Neural progenitor cell (in vitro differentiated cells): ENCODE measurements around the gene SPDYE1. TPM values are rescaled to one million over a fixed set of nuclear protein-coding genes. Genes with fewer than 3 reads are reported as not detected.
"Not testable (repeated sequence)": the region's sequence is repeated elsewhere in the genome, so short reads cannot be mapped to it uniquely, and the experiment has no call there.

ENCODE experiments used
- DNase-seq: peaks from one replicate; pipeline ENCODE4 v3.0.0-alpha.2; 2016; ENCODE audit warnings: low spot score
- H2AFZ ChIP-seq: fragments of 200-600 bp; sonication (generic); replicated peaks from 2 replicates; pipeline ENCODE4 v1.6.1; 2016; ENCODE audit warnings: antibody characterized with exemption
- H3F3A ChIP-seq: fragments of 200-600 bp; sonication (generic); 2 replicates; pipeline ENCODE4 v1.6.1; 2016; ENCODE audit warnings: antibody characterized with exemption, low read depth
- H3K27ac ChIP-seq: fragments of 200-600 bp; sonication (generic); 2 replicates; pipeline ENCODE4 v1.5.1; 2016; ENCODE audit warnings: mild to moderate bottlenecking
- H3K27me3 ChIP-seq: fragments of 200-600 bp; sonication (generic); 2 replicates; pipeline ENCODE4 v1.6.1; 2016; ENCODE audit warnings: mild to moderate bottlenecking, moderate library complexity
- H3K36me3 ChIP-seq: fragments of 200-600 bp; sonication (generic); 2 replicates; pipeline ENCODE4 v1.5.1; 2016
- H3K4me1 ChIP-seq: fragments of 200-600 bp; sonication (generic); 2 replicates; pipeline ENCODE4 v1.6.1; 2016; ENCODE audit warnings: mixed run types
- H3K4me2 ChIP-seq: fragments of 200-600 bp; sonication (generic); 2 replicates; pipeline ENCODE4 v1.6.1; 2016
- H3K4me3 ChIP-seq: fragments of 200-600 bp; sonication (generic); 2 replicates; pipeline ENCODE4 v1.5.1; 2016
- H3K79me2 ChIP-seq: fragments of 200-600 bp; sonication (generic); 2 replicates; pipeline ENCODE4 v1.6.1; 2016; ENCODE audit warnings: low read depth
- H3K9ac ChIP-seq: fragments of 200-600 bp; sonication (generic); 2 replicates; pipeline ENCODE4 v1.6.1; 2016
- H3K9me3 ChIP-seq: fragments of 200-600 bp; sonication (generic); 2 replicates; pipeline ENCODE4 v1.5.1; 2016; ENCODE audit warnings: low read depth
- H4K20me1 ChIP-seq: fragments of 200-600 bp; sonication (generic); 2 replicates; pipeline ENCODE4 v1.6.1; 2016; ENCODE audit warnings: low read depth
- H3K27ac Mint-ChIP-seq: 3 replicates; pipeline ENCODE4 v1.8.0; 2021; ENCODE audit warnings: mixed read lengths
- H3K27me3 Mint-ChIP-seq: 2 replicates; pipeline ENCODE4 v1.8.0; 2022; ENCODE audit warnings: low read depth, mild to moderate bottlenecking, inconsistent platforms, moderate library complexity, mixed read lengths; ENCODE audit not compliant: insufficient read depth
- H3K36me3 Mint-ChIP-seq: 3 replicates; pipeline ENCODE4 v1.8.0; 2021; ENCODE audit warnings: mixed read lengths
- H3K4me1 Mint-ChIP-seq: 3 replicates; pipeline ENCODE4 v1.8.0; 2021; ENCODE audit warnings: mixed read lengths
- H3K4me3 Mint-ChIP-seq: 3 replicates; pipeline ENCODE4 v1.8.0; 2021; ENCODE audit warnings: mild to moderate bottlenecking, moderate library complexity, mixed read lengths
- H3K9me3 Mint-ChIP-seq: 3 replicates; pipeline ENCODE4 v1.8.0; 2020; ENCODE audit warnings: mixed read lengths
- EZH2 ChIP-seq: fragments of 200-600 bp; sonication (generic); IDR thresholded peaks from 2 replicates; pipeline ENCODE4 v1.6.1; 2017; ENCODE audit warnings: antibody characterized with exemption, mild to moderate bottlenecking, moderate library complexity
- EZH2phosphoT487 ChIP-seq: fragments of 200-600 bp; sonication (generic); IDR thresholded peaks from 2 replicates; pipeline ENCODE4 v1.6.1; 2017; ENCODE audit warnings: antibody characterized with exemption
- total RNA-seq: library from RNA; depleted of rRNA; stranded (reverse); fragments of >200 nt; gene quantifications from 2 replicates; pipeline ENCODE4 v1.2.3, GENCODE V29; 2015; ENCODE audit warnings: low replicate concordance
- TF ChIP-seq, protein P1 (sequence below): fragments of 200-600 bp; sonication (generic); IDR thresholded peaks from 2 replicates; pipeline ENCODE4 v1.5.1; 2017; ENCODE audit warnings: antibody characterized with exemption, mild to moderate bottlenecking

SPDYE1 gene
- total RNA-seq, 1 donor from 2014 or later, result not detected

DNA sequence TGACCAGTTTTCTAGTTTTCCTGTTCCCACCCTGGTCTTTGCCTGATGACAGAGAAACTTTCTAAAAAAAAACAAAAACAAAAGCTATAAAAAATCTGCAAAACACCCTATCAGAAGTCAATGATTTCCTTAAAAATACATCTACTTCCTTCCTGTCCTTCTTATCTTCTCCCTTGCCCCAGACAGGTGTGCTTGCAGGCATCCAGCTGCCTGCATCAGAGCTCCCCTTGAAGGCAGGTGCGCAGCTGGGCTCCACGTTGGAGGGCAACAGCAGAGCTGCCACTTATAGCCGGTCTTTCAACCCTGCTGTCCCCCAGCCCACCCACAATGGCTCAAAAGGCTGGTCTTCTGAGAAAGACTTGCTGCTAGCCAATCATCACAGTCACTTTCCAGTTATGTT lies 41.7 kb upstream of the SPDYE1 start:
- no peaks in the 10 kb centered on the region for H3K9me3 Mint-ChIP-seq
- TF ChIP-seq, protein P1, sequence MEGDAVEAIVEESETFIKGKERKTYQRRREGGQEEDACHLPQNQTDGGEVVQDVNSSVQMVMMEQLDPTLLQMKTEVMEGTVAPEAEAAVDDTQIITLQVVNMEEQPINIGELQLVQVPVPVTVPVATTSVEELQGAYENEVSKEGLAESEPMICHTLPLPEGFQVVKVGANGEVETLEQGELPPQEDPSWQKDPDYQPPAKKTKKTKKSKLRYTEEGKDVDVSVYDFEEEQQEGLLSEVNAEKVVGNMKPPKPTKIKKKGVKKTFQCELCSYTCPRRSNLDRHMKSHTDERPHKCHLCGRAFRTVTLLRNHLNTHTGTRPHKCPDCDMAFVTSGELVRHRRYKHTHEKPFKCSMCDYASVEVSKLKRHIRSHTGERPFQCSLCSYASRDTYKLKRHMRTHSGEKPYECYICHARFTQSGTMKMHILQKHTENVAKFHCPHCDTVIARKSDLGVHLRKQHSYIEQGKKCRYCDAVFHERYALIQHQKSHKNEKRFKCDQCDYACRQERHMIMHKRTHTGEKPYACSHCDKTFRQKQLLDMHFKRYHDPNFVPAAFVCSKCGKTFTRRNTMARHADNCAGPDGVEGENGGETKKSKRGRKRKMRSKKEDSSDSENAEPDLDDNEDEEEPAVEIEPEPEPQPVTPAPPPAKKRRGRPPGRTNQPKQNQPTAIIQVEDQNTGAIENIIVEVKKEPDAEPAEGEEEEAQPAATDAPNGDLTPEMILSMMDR, result no peak
- no peak for TF ChIP-seq EZH2phosphoT487
- no peak for TF ChIP-seq EZH2

DNA sequence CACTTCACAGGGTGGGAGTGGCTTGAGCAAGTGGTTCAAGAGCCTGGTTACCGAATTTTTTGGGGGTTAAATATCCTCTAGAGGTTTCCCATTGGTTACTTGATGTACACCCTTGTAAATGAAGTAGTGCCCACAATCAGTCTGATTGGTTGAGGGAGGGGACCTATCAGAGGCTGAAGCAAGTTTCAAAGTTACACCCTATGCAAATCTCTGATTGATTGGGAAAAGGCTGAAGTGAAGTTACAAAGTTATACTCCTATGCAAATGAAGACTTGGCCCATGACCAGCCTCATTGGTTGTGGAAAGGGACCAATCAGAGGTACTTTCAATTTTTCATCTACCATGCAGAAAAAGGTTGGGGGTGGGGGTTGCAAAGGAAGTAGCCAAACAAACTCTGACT lies 36.8 kb upstream of the SPDYE1 start:
- no peaks in the 10 kb centered on the region for H3K9me3 ChIP-seq
- TF ChIP-seq EZH2 (no peak), EZH2phosphoT487 (no peak)
- TF ChIP-seq, protein P1, result no peak
- H2AFZ ChIP-seq, result no peak overlapping the region
- no peak overlapping the region for H3K9ac ChIP-seq
- Mint-ChIP-seq H3K27ac (no peak overlapping the region), H3K27me3 (no peaks in the 10 kb centered on the region), H3K4me3 (no peak overlapping the region), H3K36me3 (peaks cover 14% of the 10 kb centered on the region), H3K4me1 (no peaks in the 10 kb centered on the region), H3K9me3 (no peaks in the 10 kb centered on the region)
- H3K4me3 ChIP-seq, result no peak overlapping the region
- no peaks in the 10 kb centered on the region for H3K79me2 ChIP-seq
- no peaks in the 10 kb centered on the region for H3K27me3 ChIP-seq
- H3K36me3 ChIP-seq, result no peaks in the 10 kb centered on the region
- DNase-seq, result no peak
- H3K4me1 ChIP-seq, result no peaks in the 10 kb centered on the region
- no peaks in the 10 kb centered on the region for H3F3A ChIP-seq
- H3K27ac ChIP-seq, result no peak overlapping the region
- H3K4me2 ChIP-seq, result no peak overlapping the region
- H4K20me1 ChIP-seq, result no peaks in the 10 kb centered on the region

More for the DNA sequence above, 41.7 kb upstream of the SPDYE1 start:
- Histone ChIP-seq H3K4me1 (no peaks in the 10 kb centered on the region), H3K79me2 (no peaks in the 10 kb centered on the region), H3K36me3 (no peaks in the 10 kb centered on the region), H3K27ac (no peak overlapping the region), H3K9me3 (no peaks in the 10 kb centered on the region), H3K9ac (no peak overlapping the region), H3F3A (no peaks in the 10 kb centered on the region), H4K20me1 (no peaks in the 10 kb centered on the region), H3K4me2 (no peak overlapping the region), H2AFZ (no peak overlapping the region), H3K4me3 (no peak overlapping the region), H3K27me3 (no peaks in the 10 kb centered on the region)
- Mint-ChIP-seq H3K27ac (no peak overlapping the region), H3K27me3 (peaks cover 4% of the 10 kb centered on the region), H3K4me3 (no peak overlapping the region), H3K36me3 (peaks cover 19% of the 10 kb centered on the region), H3K4me1 (no peaks in the 10 kb centered on the region)
- no peak for DNase-seq

DNA sequence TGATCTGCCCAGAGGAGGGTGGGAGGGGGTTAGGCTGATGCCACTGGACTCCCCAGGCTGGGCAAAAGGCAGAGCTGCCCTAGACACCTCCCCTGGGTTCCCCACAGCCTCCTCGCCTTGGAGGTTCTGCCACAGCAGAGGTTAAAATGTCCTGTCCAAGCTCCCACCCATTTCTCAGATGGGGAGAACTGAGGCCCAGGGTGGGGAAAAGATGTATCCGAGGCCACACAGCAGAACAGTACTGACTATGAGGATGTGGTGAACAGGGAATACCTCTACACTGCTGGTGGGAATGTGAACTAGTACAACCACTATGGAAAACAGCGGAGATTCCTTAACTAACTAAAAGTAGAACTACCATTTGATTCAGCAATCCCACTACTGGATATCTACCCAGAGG lies 31.3 kb upstream of the SPDYE1 start:
- not testable (repeated sequence) for H3K9me3 ChIP-seq, H3K4me1 Mint-ChIP-seq, H3K4me1 ChIP-seq, H3K27me3 ChIP-seq, H3K27ac ChIP-seq, H3K27ac Mint-ChIP-seq, H3K9me3 Mint-ChIP-seq, H3K36me3 Mint-ChIP-seq, DNase-seq, H3K4me3 ChIP-seq, H4K20me1 ChIP-seq, H3K36me3 ChIP-seq, H2AFZ ChIP-seq, H3K4me3 Mint-ChIP-seq, H3F3A ChIP-seq, H3K9ac ChIP-seq, H3K79me2 ChIP-seq, H3K27me3 Mint-ChIP-seq, H3K4me2 ChIP-seq

DNA sequence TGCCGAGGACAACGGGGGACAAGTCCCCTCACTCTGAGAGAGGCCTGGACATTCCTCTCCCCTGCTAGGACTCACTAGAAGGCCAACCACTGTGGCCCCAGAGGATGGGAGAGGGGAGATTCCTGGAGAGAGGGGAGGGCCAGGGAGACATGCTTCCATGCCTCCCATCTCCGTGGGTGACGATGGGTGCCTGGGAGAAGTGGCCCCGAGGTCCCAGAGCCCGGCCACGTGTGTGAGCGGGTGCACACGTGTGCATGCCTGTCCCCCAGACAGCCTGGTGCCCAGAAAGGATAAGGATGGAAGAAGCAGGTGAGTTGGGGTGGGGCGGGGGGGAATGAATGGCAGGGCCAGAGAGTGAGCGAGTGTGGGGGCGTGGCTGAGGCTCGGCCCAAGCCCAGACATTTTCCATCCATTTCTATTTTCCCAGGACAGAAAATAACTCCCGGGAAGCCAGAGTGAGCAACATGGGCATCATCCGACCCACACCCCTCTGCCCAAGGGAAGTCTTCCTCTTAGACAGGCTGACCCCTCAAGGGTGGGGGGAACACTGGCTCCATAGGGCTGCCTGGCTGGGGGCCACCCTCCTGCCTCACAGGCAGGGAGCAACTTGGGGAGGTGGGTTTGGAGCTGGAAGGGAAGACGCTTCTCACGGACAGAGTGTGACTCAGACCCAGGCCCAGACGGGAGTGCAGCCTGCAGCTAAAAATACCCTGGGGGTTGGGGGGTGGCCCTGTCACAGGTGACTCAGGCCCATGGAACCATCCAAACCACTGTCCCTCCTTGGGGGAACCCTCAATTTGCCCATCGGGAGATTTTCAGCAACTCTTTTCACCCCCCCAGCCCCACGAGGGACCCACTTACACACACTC lies 29.3 kb upstream of the SPDYE1 start:
- H3F3A ChIP-seq, H3K27me3 Mint-ChIP-seq, H3K4me2 ChIP-seq, H2AFZ ChIP-seq, H3K27me3 ChIP-seq, H3K4me1 Mint-ChIP-seq, H4K20me1 ChIP-seq, DNase-seq, H3K9me3 Mint-ChIP-seq, H3K4me3 ChIP-seq, H3K79me2 ChIP-seq, H3K4me1 ChIP-seq, H3K9ac ChIP-seq, H3K36me3 ChIP-seq, H3K9me3 ChIP-seq, H3K36me3 Mint-ChIP-seq, H3K4me3 Mint-ChIP-seq, H3K27ac ChIP-seq, H3K27ac Mint-ChIP-seq: not testable (repeated sequence)

DNA sequence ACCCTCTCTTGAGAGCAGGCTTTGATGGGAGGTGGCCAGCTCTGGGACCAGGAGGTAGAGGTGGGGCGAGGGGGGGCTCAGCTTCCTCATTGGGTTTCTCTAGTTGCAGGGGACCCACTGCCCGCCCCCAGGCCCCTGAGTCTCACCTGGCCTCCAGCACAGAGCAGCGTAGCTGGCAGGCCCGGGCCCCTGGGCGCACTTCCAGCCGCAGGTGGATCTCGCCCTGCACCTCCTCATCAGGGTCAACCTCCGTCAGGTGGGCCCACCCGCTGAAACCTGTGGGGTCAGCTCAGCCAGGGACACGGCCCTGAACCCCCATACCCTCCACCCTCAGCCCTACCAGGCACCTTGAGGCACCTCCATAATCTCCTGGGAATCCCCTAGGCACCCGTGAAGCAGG lies 28.1 kb upstream of the SPDYE1 start:
- H3K4me1 Mint-ChIP-seq, H3K9me3 Mint-ChIP-seq: not testable (repeated sequence)

DNA sequence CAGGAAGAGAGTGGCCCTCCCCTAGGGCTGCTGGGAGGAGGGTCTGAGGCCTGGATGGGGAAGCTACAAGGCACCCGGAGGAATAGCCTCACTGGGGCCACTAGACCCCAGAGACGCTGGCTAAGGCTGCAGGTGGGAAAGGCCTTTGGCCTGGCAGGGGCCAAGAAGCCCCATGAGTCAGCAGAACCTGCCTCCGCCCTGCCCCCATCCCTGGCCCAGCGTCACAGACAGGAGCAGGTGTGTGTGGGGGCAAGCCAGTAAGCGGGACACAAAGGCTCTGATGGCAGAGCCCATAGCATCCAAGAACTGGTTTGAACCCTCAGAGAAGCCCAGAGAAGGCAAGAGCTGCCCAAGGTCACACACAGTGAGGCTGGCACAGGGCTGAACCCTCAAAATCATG lies 27.0 kb upstream of the SPDYE1 start:
- H3K27me3 Mint-ChIP-seq, H3K4me2 ChIP-seq, DNase-seq, H3K36me3 Mint-ChIP-seq, H3K27me3 ChIP-seq, H3K4me1 Mint-ChIP-seq, H3K4me3 ChIP-seq, H3K27ac ChIP-seq, H3F3A ChIP-seq, H4K20me1 ChIP-seq, H3K9ac ChIP-seq, H3K36me3 ChIP-seq, H3K4me3 Mint-ChIP-seq, H2AFZ ChIP-seq, H3K9me3 ChIP-seq, H3K79me2 ChIP-seq, H3K9me3 Mint-ChIP-seq, H3K27ac Mint-ChIP-seq, H3K4me1 ChIP-seq: not testable (repeated sequence)

More for the DNA sequence above, 28.1 kb upstream of the SPDYE1 start:
- not testable (repeated sequence) for H3K4me2 ChIP-seq, H3K27me3 ChIP-seq, H3K79me2 ChIP-seq, H3K9ac ChIP-seq, H3K4me1 ChIP-seq, H3K4me3 ChIP-seq, H2AFZ ChIP-seq, H3F3A ChIP-seq, H3K27me3 Mint-ChIP-seq, H3K27ac ChIP-seq, H3K9me3 ChIP-seq, H3K27ac Mint-ChIP-seq, DNase-seq, H4K20me1 ChIP-seq, H3K36me3 Mint-ChIP-seq, H3K36me3 ChIP-seq, H3K4me3 Mint-ChIP-seq
